IPS DF 19.7 (cell line): ENCODE measurements around the gene JUN.

ENCODE experiments used
- DNase-seq: peaks from one replicate; pipeline ENCODE4 v3.0.0-alpha.2; 2013; ENCODE audit warnings: low read depth, low spot score

Gene JUN

GRCh38 chr1:58762806-58763205 is 21.0 kb downstream of the JUN start:
- no peak for DNase-seq

- no peak for DNase-seq
These were observed 28.4 kb downstream of the JUN start for GRCh38 chr1:58755468-58755872.

GRCh38 chr1:58754683-58755467 is 29.0 kb downstream of the JUN start:
- DNase-seq, result no peak

DNA sequence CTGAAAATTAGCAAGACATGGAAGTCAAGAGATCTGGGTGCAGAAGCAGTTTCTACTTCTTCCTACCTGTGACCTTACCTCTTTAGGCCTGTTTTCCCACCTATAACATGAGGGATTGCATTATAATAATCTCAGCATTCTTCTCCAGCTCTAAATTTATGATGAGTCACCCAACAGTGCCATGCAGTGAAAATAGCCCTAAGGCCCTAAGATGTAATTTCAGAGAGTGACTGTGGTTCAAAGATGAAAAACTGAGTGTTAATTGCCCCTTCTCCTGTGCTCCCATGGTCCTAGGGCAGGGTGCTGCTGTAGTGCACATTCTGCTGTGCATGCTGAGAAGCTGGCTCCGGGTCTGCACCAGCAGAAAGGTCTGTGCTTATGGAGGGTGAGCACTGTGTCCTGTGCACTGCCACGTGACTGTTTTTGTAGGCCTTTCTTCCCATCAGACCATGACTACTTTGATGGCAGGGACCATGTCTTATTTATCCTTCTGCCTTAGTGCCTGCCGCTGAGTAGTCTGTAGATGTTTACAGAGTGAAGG is 29.7 kb downstream of the JUN start:
- no peak for DNase-seq

DNA sequence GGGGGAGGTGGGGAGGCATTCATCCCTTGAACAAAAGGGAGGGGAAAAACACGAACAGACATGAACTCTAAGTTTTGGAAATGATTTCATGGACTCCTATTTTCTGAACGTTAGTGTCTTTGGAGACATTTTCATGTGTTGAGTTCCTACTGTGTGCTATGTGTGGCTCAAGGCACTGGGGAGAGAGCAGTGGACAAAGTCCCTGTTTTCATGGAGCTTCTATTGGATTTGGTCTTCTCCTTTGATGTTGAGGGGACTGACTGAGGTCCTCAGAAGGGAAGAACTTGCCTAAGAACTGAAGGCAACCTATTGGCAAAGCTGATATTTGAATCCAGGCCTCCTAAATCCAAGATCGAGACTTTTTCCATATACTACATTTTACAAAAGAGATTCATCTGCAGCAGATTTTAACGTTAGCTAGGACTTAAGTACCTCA is 30.4 kb downstream of the JUN start:
- no peak for DNase-seq

DNA sequence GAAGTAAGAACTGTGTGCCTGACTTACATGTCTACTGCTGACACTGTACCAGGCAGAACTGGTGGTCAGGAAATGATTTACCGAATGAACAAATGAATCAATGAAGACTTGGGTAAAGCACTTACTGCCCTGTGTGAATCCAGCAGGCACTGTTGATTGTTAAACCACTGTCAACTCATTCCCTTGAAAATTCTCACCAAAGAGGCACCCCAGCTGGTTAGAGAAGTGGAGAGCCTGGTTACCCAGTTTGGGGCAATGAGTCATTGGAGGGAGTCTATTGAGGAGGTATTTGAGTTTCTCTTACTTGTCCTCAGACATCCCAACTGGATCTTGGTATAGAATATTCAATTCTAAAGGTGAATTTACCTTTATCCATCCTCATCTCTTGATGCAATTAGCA is 34.2 kb downstream of the JUN start:
- no peak for DNase-seq

DNA sequence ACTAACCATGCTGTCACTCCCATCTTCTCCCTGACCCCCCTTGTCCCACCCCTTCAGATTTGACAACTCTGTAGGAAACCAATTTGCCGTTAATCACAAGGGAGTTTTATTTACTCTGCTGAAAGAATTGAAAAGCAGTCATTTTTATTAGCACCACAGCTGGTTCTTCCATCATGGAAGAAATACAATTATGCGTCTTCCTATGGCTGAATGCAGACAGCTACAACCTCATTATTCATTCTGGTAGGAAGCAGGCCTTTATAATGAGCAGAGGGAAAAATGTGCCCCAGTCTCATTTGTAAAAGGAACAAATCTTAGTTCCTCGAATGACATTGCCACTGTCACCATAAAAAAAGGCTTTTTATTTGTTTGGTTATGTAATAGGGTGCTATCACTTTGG is 35.2 kb downstream of the JUN start:
- no peak for DNase-seq

GRCh38 chr1:58746757-58747156 is 37.1 kb downstream of the JUN start:
- no peak for DNase-seq

DNA sequence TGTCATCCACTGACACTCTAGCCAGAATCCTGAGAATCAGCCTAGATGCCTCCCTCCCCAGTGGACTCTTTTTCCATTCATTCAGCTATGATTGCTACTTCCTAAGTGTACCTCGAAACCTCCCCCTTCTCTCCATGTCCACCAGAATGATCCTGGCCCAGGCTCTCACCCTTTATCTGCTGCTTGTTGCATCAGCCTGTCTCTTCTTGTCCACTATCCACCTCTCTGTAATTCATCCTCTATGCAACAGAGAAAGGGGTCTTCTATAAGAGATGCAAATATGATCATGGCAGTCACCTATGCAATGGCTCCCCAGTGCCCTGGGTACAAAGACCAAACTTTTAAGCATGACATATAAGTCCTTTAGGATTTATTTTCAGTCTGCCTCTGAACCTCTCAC is 37.7 kb downstream of the JUN start:
- DNase-seq, result no peak

GRCh38 chr1:58745666-58746065 is 38.2 kb downstream of the JUN start:
- no peak for DNase-seq

DNA sequence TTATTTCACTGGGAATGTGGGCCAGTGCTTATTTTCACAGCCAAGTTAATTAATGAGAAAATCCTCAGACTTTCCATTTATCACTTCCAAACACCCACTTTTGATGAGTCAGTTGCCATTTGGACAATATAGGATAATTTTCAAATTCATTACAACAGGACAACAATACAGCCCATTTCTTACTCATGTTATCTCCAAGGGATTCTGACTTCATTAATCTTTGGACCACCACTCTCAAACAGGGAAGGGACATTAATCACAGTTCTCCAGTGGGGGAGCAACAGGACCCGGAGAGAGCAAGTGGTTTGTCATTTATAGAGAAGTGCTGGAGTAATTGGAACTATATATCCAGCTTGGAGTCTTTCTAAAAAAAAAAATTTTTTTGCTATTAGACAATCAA is 38.7 kb downstream of the JUN start:
- no peak for DNase-seq

- no peak for DNase-seq
These were observed 41.9 kb downstream of the JUN start for GRCh38 chr1:58741678-58742553.

- DNase-seq, result no peak
These were observed 43.9 kb downstream of the JUN start for GRCh38 chr1:58739856-58740466.

GRCh38 chr1:58738876-58739275 is 45.0 kb downstream of the JUN start:
- no peak for DNase-seq

DNA sequence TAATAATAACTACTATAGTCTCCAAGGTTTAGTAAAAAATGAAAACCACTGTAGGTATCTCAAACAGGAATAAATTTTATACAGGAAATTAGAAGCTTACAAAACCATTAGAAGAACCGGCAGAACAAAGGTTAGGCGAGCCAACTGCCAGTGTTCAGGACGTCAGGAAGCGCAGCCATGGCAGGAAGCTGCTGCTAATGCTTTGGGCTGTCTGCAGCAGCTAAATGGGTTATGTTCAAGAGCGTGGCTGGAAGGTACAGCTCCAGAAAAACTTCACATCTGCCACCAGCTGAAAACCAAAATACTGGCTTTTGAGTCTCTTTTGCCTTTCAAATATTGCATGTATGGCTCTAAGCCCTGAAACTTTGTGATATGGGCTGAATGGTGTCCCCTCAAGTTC is 48.3 kb downstream of the JUN start:
- DNase-seq, result no peak

DNA sequence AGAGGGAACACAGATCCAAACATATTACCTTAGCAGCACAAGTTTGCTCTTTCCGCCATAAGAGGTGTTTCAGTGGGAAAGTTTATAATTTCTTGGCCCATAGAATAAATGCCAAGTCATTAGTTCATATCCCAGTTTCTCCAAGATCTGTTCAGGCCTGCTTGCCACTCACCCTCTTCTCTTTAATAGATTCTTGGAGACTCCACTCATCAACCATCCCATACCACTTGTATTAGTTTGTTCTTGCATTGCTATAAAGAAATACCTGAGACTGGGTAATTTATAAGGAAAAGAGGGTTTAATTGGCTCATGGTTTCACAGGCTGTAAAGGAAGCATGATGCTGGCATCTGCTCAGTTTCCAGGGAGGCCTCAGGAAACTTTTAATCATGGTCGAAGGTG is 49.2 kb downstream of the JUN start:
- no peak for DNase-seq

GRCh38 chr1:58732087-58732775 is 51.6 kb downstream of the JUN start:
- DNase-seq, result no peak
